ENCODE data around the gene KRTAP13-1.

The KRTAP13-1 gene

DNA sequence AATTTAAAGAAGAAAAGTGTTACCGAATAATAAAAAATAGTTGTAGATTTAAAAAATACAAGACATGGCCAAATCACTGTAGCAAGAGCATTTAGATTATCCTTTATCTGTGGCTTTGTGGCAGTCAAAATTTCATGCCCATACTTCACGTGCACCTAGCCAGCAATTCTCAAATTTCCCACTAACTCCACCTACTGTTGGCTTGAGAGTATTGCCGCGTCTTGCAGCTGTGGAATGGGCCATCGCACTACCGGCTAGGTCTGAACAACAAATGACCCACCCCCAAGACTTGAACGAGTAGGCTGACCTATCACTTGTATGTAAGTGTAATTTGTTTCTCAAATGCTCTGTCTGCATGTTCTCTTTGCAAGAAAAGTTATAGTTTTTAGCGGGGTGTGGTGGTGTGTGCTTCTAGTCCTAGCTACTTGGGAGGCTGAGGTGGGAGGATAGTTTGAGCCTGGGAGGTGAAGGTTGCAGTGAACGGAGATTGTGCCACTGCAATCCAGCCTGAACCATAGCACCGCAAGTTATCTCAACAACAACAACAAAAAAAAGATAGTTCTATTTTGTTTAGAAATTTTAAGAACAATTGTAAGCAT is 38.3 kb downstream of the KRTAP13-1 start:
- TF ChIP-seq, protein P1, sequence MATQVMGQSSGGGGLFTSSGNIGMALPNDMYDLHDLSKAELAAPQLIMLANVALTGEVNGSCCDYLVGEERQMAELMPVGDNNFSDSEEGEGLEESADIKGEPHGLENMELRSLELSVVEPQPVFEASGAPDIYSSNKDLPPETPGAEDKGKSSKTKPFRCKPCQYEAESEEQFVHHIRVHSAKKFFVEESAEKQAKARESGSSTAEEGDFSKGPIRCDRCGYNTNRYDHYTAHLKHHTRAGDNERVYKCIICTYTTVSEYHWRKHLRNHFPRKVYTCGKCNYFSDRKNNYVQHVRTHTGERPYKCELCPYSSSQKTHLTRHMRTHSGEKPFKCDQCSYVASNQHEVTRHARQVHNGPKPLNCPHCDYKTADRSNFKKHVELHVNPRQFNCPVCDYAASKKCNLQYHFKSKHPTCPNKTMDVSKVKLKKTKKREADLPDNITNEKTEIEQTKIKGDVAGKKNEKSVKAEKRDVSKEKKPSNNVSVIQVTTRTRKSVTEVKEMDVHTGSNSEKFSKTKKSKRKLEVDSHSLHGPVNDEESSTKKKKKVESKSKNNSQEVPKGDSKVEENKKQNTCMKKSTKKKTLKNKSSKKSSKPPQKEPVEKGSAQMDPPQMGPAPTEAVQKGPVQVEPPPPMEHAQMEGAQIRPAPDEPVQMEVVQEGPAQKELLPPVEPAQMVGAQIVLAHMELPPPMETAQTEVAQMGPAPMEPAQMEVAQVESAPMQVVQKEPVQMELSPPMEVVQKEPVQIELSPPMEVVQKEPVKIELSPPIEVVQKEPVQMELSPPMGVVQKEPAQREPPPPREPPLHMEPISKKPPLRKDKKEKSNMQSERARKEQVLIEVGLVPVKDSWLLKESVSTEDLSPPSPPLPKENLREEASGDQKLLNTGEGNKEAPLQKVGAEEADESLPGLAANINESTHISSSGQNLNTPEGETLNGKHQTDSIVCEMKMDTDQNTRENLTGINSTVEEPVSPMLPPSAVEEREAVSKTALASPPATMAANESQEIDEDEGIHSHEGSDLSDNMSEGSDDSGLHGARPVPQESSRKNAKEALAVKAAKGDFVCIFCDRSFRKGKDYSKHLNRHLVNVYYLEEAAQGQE (IDR thresholded peaks at IDR 0.05; ENCODE audit: insufficient read depth in 1 of 2, low read depth in 2 of 2, low read length in 2 of 2): no peak
- TF ChIP-seq SIN3A (IDR thresholded peaks at IDR 0.05; ENCODE audit: borderline replicate concordance, insufficient read depth, low read length) (no peak), POLR2AphosphoS5 (IDR thresholded peaks at IDR 0.05; ENCODE audit: low read depth, low read length) (no peak), TAF1 (IDR thresholded peaks at IDR 0.05; ENCODE audit: borderline replicate concordance, insufficient read depth, low read length) (no peak), FOXP2 (optimal IDR thresholded peaks at IDR 0.05; ENCODE audit: borderline replicate concordance, extremely low read depth, extremely low read length, insufficient read depth) (no peak)

DNA sequence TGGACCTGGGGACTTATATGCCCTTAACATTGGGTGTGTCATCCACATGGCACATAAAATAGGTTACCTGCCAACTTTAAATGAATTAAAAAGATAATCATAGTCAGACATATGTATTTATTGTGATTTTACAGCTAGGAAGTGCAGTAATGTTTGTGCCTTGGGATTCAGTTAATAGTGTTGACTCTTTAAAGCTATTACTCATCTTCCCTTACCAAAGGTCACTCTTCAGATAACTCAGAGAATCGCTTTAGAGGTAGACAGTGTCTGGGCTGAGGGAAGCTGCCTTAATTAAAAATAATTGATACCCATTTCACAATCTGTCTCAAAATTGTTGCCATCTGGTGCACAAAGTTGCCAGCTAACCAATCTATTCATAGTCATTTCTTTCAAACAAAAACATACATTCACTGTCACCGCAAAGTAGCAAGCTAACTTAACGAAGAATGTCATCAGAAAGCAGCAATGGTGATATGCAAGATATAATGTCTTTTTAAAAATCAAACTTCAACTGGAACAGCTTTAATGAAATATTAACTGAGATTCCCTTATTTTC is 41.3 kb downstream of the KRTAP13-1 start:
- no peak for TF ChIP-seq FOXP2 (optimal IDR thresholded peaks at IDR 0.05; ENCODE audit: borderline replicate concordance, extremely low read depth, extremely low read length, insufficient read depth)
- TF ChIP-seq SIN3A (IDR thresholded peaks at IDR 0.05; ENCODE audit: borderline replicate concordance, insufficient read depth, low read length): no peak
- no peak for TF ChIP-seq POLR2AphosphoS5 (IDR thresholded peaks at IDR 0.05; ENCODE audit: low read depth, low read length)
- TF ChIP-seq TAF1 (IDR thresholded peaks at IDR 0.05; ENCODE audit: borderline replicate concordance, insufficient read depth, low read length): no peak
- TF ChIP-seq, protein P1 (IDR thresholded peaks at IDR 0.05; ENCODE audit: insufficient read depth in 1 of 2, low read depth in 2 of 2, low read length in 2 of 2): no peak

DNA sequence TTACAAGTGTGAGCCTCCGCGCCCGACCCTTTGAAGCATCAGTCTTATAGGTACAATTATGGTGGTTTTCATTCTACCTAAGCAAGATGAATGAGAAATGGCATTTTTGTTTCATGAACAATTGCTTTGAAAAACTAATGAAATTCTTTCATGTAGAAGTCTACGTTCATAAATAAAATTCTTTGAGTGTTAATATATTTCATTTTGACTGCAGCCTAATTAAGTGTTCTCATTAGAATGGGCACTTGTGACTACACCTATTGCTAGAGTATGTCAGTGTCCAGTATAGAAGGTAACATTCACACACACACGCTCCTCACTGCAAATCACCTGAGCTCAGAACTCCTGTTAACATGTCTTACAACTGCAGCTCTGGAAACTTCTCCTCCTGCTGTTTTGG is 44.1 kb downstream of the KRTAP13-1 start, which contains the start of gene KRTAP15-1:
Gene KRTAP15-1, plus strand, starts transcription at position 301 of the 400 bp plus-strand sequence. Its CDS starts 53 bp downstream, at position 354.
- no peak for TF ChIP-seq TAF1 (IDR thresholded peaks at IDR 0.05; ENCODE audit: borderline replicate concordance, insufficient read depth, low read length)
- TF ChIP-seq FOXP2 (optimal IDR thresholded peaks at IDR 0.05; ENCODE audit: borderline replicate concordance, extremely low read depth, extremely low read length, insufficient read depth): no peak
- no peak for TF ChIP-seq POLR2AphosphoS5 (IDR thresholded peaks at IDR 0.05; ENCODE audit: low read depth, low read length)
- TF ChIP-seq, protein P1 (IDR thresholded peaks at IDR 0.05; ENCODE audit: insufficient read depth in 1 of 2, low read depth in 2 of 2, low read length in 2 of 2): no peak
- TF ChIP-seq SIN3A (IDR thresholded peaks at IDR 0.05; ENCODE audit: borderline replicate concordance, insufficient read depth, low read length): no peak

DNA sequence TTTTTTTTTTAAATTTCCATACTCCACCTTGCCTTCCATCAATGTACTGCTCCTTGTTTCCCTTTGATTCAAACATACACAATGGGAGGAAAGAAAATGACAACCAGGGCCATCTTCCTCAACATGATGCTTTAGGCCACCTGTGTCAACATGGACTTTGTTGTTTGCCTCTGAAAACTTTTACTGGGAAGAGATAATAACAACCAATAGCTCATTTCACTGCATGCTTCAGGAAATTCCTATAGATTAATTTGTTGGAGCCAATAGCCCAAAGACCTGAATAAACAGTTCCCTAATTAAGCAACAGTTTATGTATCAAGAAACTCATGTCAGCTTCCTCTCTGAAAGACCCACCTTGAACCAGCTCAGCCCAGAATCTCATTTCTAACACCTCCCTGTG is 47.4 kb downstream of the KRTAP13-1 start:
- TF ChIP-seq TAF1 (IDR thresholded peaks at IDR 0.05; ENCODE audit: borderline replicate concordance, insufficient read depth, low read length) (no peak), FOXP2 (optimal IDR thresholded peaks at IDR 0.05; ENCODE audit: borderline replicate concordance, extremely low read depth, extremely low read length, insufficient read depth) (no peak), POLR2AphosphoS5 (IDR thresholded peaks at IDR 0.05; ENCODE audit: low read depth, low read length) (no peak), SIN3A (IDR thresholded peaks at IDR 0.05; ENCODE audit: borderline replicate concordance, insufficient read depth, low read length) (no peak)
- TF ChIP-seq, protein P1 (IDR thresholded peaks at IDR 0.05; ENCODE audit: insufficient read depth in 1 of 2, low read depth in 2 of 2, low read length in 2 of 2): no peak
